KMS-11 (cell line): ENCODE measurements around the gene RUVBL2.

Experiments
- H2AFZ ChIP-seq: fragments of 200-600 bp; sonication (generic); 2 replicates; pipeline ENCODE4 v1.6.1; 2016; ENCODE audit warnings: antibody characterized with exemption, mixed run types, low read depth
- H3K27ac ChIP-seq: fragments of 200-600 bp; sonication (generic); 2 replicates; pipeline ENCODE4 v1.6.1; 2016; ENCODE audit warnings: mild to moderate bottlenecking, mixed run types
- H3K27me3 ChIP-seq: fragments of 200-600 bp; sonication (generic); 2 replicates; pipeline ENCODE4 v1.6.1; 2017; ENCODE audit warnings: mild to moderate bottlenecking, low read depth, mixed run types, moderate library complexity; ENCODE audit not compliant: insufficient read depth
- H3K36me3 ChIP-seq: fragments of 200-600 bp; sonication (generic); 2 replicates; pipeline ENCODE4 v1.6.1; 2017; ENCODE audit warnings: mild to moderate bottlenecking, mixed run types; ENCODE audit not compliant: insufficient read depth
- H3K4me1 ChIP-seq: fragments of 200-600 bp; sonication (generic); 2 replicates; pipeline ENCODE4 v1.6.1; 2016; ENCODE audit warnings: mild to moderate bottlenecking, low read depth, mixed run types; ENCODE audit not compliant: poor library complexity, severe bottlenecking
- H3K4me2 ChIP-seq: fragments of 200-600 bp; sonication (generic); 2 replicates; pipeline ENCODE4 v1.7.0; 2016; ENCODE audit warnings: mild to moderate bottlenecking, mixed run types
- H3K4me3 ChIP-seq: fragments of 200-600 bp; sonication (generic); IDR thresholded peaks from 2 replicates; pipeline ENCODE4 v1.6.1; 2017; ENCODE audit warnings: low read depth, low read length, mixed read lengths; ENCODE audit not compliant: insufficient read depth
- H3K79me2 ChIP-seq: fragments of 200-600 bp; sonication (generic); 2 replicates; pipeline ENCODE4 v1.6.1; 2016; ENCODE audit warnings: low read depth, mixed run types; ENCODE audit not compliant: insufficient read depth
- H3K9ac ChIP-seq: fragments of 200-600 bp; sonication (generic); 2 replicates; pipeline ENCODE4 v1.6.1; 2016; ENCODE audit warnings: mild to moderate bottlenecking, mixed run types
- H4K20me1 ChIP-seq: fragments of 200-600 bp; sonication (generic); 2 replicates; pipeline ENCODE4 v1.6.1; 2016; ENCODE audit warnings: mild to moderate bottlenecking, mixed run types; ENCODE audit not compliant: insufficient read depth
- TF ChIP-seq, protein P1 (sequence below): fragments of 200-600 bp; sonication (generic); conservative IDR thresholded peaks from 2 replicates; pipeline ENCODE4 v1.6.1; 2017; ENCODE audit warnings: low read depth, mild to moderate bottlenecking, antibody characterized with exemption, low read length, moderate library complexity, mixed read lengths

The RUVBL2 gene

DNA sequence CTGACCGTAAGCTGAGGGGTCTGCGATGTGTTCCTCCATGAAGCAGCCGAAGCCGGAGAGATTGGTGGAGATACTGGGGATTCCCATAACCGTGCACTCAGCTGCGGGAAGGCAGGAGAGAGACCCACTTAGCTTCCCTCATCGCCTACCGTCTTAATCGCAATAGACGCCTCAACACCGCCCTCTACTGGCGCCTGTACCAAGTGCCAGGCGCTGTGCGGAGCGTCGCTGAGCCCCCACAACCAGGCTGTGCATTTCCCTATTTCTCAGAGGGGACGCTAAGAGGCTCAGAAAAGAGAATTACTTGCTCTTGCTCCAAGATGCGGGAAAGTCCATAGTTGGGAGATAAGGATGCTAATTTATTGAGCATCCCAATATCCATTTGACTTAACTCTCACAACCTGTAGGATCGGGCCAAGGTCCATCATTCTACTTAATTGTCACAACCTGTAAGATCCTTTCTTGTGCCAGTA lies 22.7 kb upstream of the RUVBL2 start:
- Histone ChIP-seq H3K4me1 (peaks cover 15% of the 10 kb centered on the region), H3K27me3 (no peaks in the 10 kb centered on the region), H3K79me2 (peaks cover 10% of the 10 kb centered on the region), H3K4me2 (no peak overlapping the region), H3K27ac (no peak overlapping the region), H3K4me3 (no peak overlapping the region), H2AFZ (no peak overlapping the region), H4K20me1 (no peaks in the 10 kb centered on the region), H3K36me3 (no peaks in the 10 kb centered on the region), H3K9ac (no peak overlapping the region)
- TF ChIP-seq, protein P1, sequence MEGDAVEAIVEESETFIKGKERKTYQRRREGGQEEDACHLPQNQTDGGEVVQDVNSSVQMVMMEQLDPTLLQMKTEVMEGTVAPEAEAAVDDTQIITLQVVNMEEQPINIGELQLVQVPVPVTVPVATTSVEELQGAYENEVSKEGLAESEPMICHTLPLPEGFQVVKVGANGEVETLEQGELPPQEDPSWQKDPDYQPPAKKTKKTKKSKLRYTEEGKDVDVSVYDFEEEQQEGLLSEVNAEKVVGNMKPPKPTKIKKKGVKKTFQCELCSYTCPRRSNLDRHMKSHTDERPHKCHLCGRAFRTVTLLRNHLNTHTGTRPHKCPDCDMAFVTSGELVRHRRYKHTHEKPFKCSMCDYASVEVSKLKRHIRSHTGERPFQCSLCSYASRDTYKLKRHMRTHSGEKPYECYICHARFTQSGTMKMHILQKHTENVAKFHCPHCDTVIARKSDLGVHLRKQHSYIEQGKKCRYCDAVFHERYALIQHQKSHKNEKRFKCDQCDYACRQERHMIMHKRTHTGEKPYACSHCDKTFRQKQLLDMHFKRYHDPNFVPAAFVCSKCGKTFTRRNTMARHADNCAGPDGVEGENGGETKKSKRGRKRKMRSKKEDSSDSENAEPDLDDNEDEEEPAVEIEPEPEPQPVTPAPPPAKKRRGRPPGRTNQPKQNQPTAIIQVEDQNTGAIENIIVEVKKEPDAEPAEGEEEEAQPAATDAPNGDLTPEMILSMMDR = peak; percentile 90

DNA sequence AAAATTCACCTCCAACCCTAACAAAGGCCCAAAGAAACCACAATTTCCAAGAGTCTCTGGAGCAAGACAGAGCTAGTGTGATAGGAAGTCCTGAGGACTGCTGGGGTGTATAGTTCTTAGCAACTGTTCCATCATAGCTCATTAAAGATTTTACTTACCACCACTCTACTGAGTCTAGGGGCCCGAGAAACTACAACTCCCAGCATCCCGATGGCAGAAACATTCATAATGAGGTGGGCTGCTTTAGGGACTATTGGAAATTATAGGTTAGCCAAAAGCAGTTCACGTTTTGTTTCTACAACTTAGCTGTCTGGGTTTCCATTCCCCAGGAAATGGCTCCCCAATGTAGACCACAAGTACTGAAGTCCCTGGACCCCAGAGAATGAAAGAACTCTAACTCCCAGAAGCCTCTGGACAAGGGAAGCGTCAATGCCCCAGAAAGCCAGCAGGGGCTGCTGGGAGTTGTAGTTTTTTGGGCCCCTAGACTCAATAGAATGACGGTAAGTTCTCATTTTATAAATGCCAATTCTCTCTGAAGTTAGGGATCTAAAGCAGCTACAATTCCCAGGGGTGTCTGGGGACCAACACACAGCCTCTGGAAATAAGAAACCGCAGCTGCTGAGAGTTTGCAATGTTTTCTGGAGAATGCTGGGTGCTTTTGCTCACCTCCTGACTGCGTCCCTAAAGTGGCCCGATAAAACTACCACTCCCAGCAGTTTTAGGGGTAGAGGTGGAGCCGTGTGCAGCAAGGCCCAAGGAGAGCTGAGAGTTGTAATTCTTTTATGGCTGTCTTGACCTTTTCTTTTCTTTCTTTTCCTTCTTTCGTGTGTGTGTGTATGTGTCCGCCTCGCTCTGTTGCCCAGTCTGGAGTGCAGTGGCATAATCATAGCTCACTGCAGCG lies 17.5 kb upstream of the RUVBL2 start:
- Histone ChIP-seq H3K36me3 (no peaks in the 10 kb centered on the region), H3K4me1 (peaks cover 35% of the 10 kb centered on the region), H3K4me3 (no peak overlapping the region), H3K79me2 (no peaks in the 10 kb centered on the region), H3K4me2 (no peak overlapping the region), H3K27ac (no peak overlapping the region), H3K9ac (no peak overlapping the region), H3K27me3 (no peaks in the 10 kb centered on the region), H4K20me1 (no peaks in the 10 kb centered on the region), H2AFZ (no peak overlapping the region)
- TF ChIP-seq, protein P1 = peak; percentile 65

DNA sequence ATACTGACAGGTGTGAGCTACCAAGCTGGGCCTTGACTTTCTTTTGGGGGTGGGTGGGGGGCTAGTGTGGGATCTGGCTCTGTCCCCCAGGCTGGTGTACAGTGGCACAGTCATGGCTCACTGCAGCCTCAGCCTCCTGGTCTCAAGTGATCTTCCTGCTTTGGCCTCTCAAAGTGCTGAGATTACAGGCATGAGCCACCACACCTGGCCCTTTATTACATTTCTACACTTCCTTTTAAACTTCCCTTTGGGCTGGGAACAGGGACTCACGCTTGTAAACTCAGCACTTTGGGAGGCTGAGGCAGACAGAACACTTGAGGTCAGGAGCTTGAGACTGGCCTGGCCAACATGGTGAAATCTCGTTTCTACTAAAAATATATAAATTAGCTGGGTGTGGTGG lies 16.6 kb upstream of the RUVBL2 start:
- no peaks in the 10 kb centered on the region for H4K20me1 ChIP-seq
- H3K4me2 ChIP-seq = no peak overlapping the region
- no peaks in the 10 kb centered on the region for H3K36me3 ChIP-seq
- no peak overlapping the region for H2AFZ ChIP-seq
- peaks cover 35% of the 10 kb centered on the region for H3K4me1 ChIP-seq
- no peaks in the 10 kb centered on the region for H3K79me2 ChIP-seq
- TF ChIP-seq, protein P1 = no peak
- H3K27ac ChIP-seq = peak overlapping the region; percentile 23; the same call in 1 of the 2 replicates
- H3K4me3 ChIP-seq = no peak overlapping the region
- no peak overlapping the region for H3K9ac ChIP-seq
- H3K27me3 ChIP-seq = no peaks in the 10 kb centered on the region

DNA sequence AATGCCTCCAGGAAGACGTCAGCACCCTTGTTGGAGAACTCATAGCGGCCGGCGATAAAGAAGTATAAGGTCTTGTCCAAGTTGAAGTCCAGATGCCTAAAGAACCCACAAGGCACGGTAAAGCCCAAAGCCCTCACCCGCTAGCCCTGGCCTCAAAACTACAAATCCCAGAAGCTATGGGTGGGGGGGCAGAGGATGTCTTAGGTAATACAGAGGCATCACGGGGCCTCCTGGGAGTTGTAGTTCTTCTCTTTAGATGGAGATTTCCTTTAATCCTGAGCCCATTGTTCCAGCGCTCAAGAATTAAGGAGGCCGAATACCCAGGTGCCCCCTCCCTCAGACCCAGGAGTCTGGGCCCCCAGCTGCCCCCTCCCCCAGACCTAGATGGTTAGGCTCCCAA lies 11.4 kb upstream of the RUVBL2 start:
- Histone ChIP-seq H3K27me3 (no peaks in the 10 kb centered on the region), H3K4me3 (no peak overlapping the region), H3K4me1 (peaks cover 29% of the 10 kb centered on the region), H3K27ac (no peak overlapping the region), H3K79me2 (no peaks in the 10 kb centered on the region), H3K36me3 (no peaks in the 10 kb centered on the region), H3K4me2 (no peak overlapping the region), H4K20me1 (no peaks in the 10 kb centered on the region), H3K9ac (no peak overlapping the region), H2AFZ (no peak overlapping the region)
- TF ChIP-seq, protein P1 = no peak
